Neural cell (in vitro differentiated cells): ENCODE measurements around the gene CPXM2. TPM values are rescaled to one million over a fixed set of nuclear protein-coding genes. Genes with fewer than 3 reads are reported as not detected.

Source experiments
- H2AFZ ChIP-seq: fragments of 200-600, 300-800 bp; sonication (generic), shearing (Covaris generic); 2 replicates; pipeline ENCODE4 v1.6.0; 2014; ENCODE audit warnings: low read depth, mild to moderate bottlenecking, antibody characterized with exemption, low read length, moderate library complexity
- H3F3A ChIP-seq: fragments of 200-600 bp; shearing (Covaris generic); 2 replicates; pipeline ENCODE4 v1.6.1; 2016; ENCODE audit warnings: mild to moderate bottlenecking, moderate library complexity, mixed read lengths, antibody characterized with exemption, low read length; ENCODE audit not compliant: insufficient read depth, poor library complexity, severe bottlenecking
- H3K27ac ChIP-seq: fragments of 200-600, 300-800 bp; sonication (generic), shearing (Covaris generic); 2 replicates; pipeline ENCODE4 v1.5.1; 2014; ENCODE audit warnings: mild to moderate bottlenecking, low read length, moderate library complexity
- H3K27me3 ChIP-seq: fragments of 300-800, 200-600 bp; sonication (generic), shearing (Covaris generic); 2 replicates; pipeline ENCODE4 v1.6.0; 2014; ENCODE audit warnings: mild to moderate bottlenecking, low read depth, low read length, moderate library complexity; ENCODE audit not compliant: insufficient read depth
- H3K36me3 ChIP-seq: fragments of 300-800, 200-600 bp; sonication (generic), shearing (Covaris generic); 2 replicates; pipeline ENCODE4 v1.5.1; 2014; ENCODE audit warnings: mild to moderate bottlenecking, antibody characterized with exemption, low read length, moderate library complexity; ENCODE audit not compliant: insufficient read depth
- H3K4me2 ChIP-seq: fragments of 300-800, 200-600 bp; sonication (generic), shearing (Covaris generic); 2 replicates; pipeline ENCODE4 v1.6.0; 2014; ENCODE audit warnings: mild to moderate bottlenecking, low read length
- H3K4me3 ChIP-seq: fragments of 300-800, 200-600 bp; sonication (generic), shearing (Covaris generic); 2 replicates; pipeline ENCODE4 v1.5.1; 2014; ENCODE audit warnings: mild to moderate bottlenecking, low read length, moderate library complexity
- H3K79me2 ChIP-seq: fragments of 200-600 bp; shearing (Covaris generic); replicated peaks from 2 replicates; pipeline ENCODE4 v1.6.0; 2014; ENCODE audit warnings: mild to moderate bottlenecking, low read length, moderate library complexity; ENCODE audit not compliant: insufficient read depth
- H3K9ac ChIP-seq: fragments of 300-800, 200-600 bp; sonication (generic), shearing (Covaris generic); 2 replicates; pipeline ENCODE4 v1.6.1; 2016; ENCODE audit warnings: mild to moderate bottlenecking, low read length, mixed read lengths
- H3K9me2 ChIP-seq: fragments of 200-600 bp; shearing (Covaris generic); 2 replicates; pipeline ENCODE4 v1.6.1; 2016; ENCODE audit warnings: mild to moderate bottlenecking, low read length, mixed read lengths; ENCODE audit not compliant: insufficient read depth
- H3K9me3 ChIP-seq: fragments of 200-600, 300-800 bp; sonication (generic), shearing (Covaris generic); 2 replicates; pipeline ENCODE4 v1.6.1; 2016; ENCODE audit warnings: mild to moderate bottlenecking, mixed run types, low read length, moderate library complexity, mixed read lengths
- H4K20me1 ChIP-seq: fragments of 200-600 bp; shearing (Covaris generic); 2 replicates; pipeline ENCODE4 v1.6.1; 2016; ENCODE audit warnings: mild to moderate bottlenecking, mixed run types; ENCODE audit not compliant: insufficient read depth
- CTCF ChIP-seq: fragments of 450-650 bp; IDR thresholded peaks from 2 replicates; pipeline ENCODE4 v1.5.1; 2014; ENCODE audit warnings: antibody characterized with exemption, mild to moderate bottlenecking, moderate library complexity; ENCODE audit not compliant: poor library complexity, severe bottlenecking
- EP300 ChIP-seq: fragments of 450-650 bp; conservative IDR thresholded peaks from 2 replicates; pipeline ENCODE4 v1.6.1; 2014; ENCODE audit warnings: antibody characterized with exemption, mild to moderate bottlenecking, moderate library complexity; ENCODE audit not compliant: poor library complexity, severe bottlenecking
- EZH2 ChIP-seq: fragments of 200-600, 300-800 bp; shearing (Covaris generic), sonication (generic); IDR thresholded peaks from 2 replicates; pipeline ENCODE4 v1.6.1; 2014; ENCODE audit warnings: antibody characterized with exemption, low read length, borderline replicate concordance, mild to moderate bottlenecking; ENCODE audit not compliant: insufficient read depth, poor library complexity, severe bottlenecking
- MXI1 ChIP-seq: fragments of 450-650 bp; conservative IDR thresholded peaks from 2 replicates; pipeline ENCODE4 v1.6.1; 2014; ENCODE audit warnings: antibody characterized with exemption, mild to moderate bottlenecking; ENCODE audit not compliant: poor library complexity, severe bottlenecking
- POLR2AphosphoS5 ChIP-seq: IDR thresholded peaks from 2 replicates; pipeline ENCODE4 v1.6.1; 2012
- RAD21 ChIP-seq: fragments of 450-650 bp; conservative IDR thresholded peaks from 2 replicates; pipeline ENCODE4 v1.6.1; 2014; ENCODE audit warnings: antibody characterized with exemption, mild to moderate bottlenecking, moderate library complexity
- REST ChIP-seq: IDR thresholded peaks from 2 replicates; pipeline ENCODE4 v1.6.1; 2012; ENCODE audit warnings: borderline replicate concordance
- SMC3 ChIP-seq: fragments of 450-650 bp; conservative IDR thresholded peaks from 2 replicates; pipeline ENCODE4 v1.6.1; 2014; ENCODE audit warnings: antibody characterized with exemption, mild to moderate bottlenecking, moderate library complexity; ENCODE audit not compliant: poor library complexity
- TAF1 ChIP-seq: IDR thresholded peaks from 2 replicates; pipeline ENCODE4 v1.6.1; 2012; ENCODE audit warnings: low read depth
- polyA plus RNA-seq: library from polyadenylated mRNA; depleted of rRNA; stranded (reverse); fragments of >200 nt; gene quantifications from 2 replicates; pipeline ENCODE4 v1.2.3, GENCODE V29; 2014

The CPXM2 gene
- polyA plus RNA-seq, 1 donor from 2014 or later, result not detected

GRCh38 chr10:123781956-123782500 lies 109.6 kb downstream of the CPXM2 start:
- H3K4me2 ChIP-seq, result no peak overlapping the region
- H4K20me1 ChIP-seq, result no peaks in the 10 kb centered on the region
- no peaks in the 10 kb centered on the region for H3K79me2 ChIP-seq
- no peak overlapping the region for H2AFZ ChIP-seq
- peaks cover 58% of the 10 kb centered on the region for H3K27me3 ChIP-seq
- H3K36me3 ChIP-seq, result no peaks in the 10 kb centered on the region
- H3K9me2 ChIP-seq, result no peaks in the 10 kb centered on the region
- no peaks in the 10 kb centered on the region for H3F3A ChIP-seq
- H3K27ac ChIP-seq, result no peak overlapping the region
- H3K9ac ChIP-seq, result no peak overlapping the region
- TF ChIP-seq REST (no peak), CTCF (no peak), POLR2AphosphoS5 (no peak), TAF1 (no peak), SMC3 (no peak)
- no peaks in the 10 kb centered on the region for H3K9me3 ChIP-seq
- H3K4me3 ChIP-seq, result no peak overlapping the region

- no peaks in the 10 kb centered on the region for H3K9me2 ChIP-seq
- H3K9me3 ChIP-seq, result no peaks in the 10 kb centered on the region
- no peaks in the 10 kb centered on the region for H3K36me3 ChIP-seq
- H2AFZ ChIP-seq, result no peak overlapping the region
- H3K27me3 ChIP-seq, result peaks cover 52% of the 10 kb centered on the region
- no peak overlapping the region for H3K27ac ChIP-seq
- no peak overlapping the region for H3K4me3 ChIP-seq
- TF ChIP-seq RAD21 (no peak), EP300 (no peak), SMC3 (no peak), MXI1 (no peak), POLR2AphosphoS5 (no peak), CTCF (no peak), REST (no peak), EZH2 (no peak), TAF1 (no peak)
- H3K4me2 ChIP-seq, result no peak overlapping the region
- H3K79me2 ChIP-seq, result no peaks in the 10 kb centered on the region
- no peaks in the 10 kb centered on the region for H3F3A ChIP-seq
- H3K9ac ChIP-seq, result no peak overlapping the region
- H4K20me1 ChIP-seq, result no peaks in the 10 kb centered on the region
Observed at GRCh38 chr10:123781324-123781900, 110.2 kb downstream of the CPXM2 start.
